SKM-1 (cell line): ENCODE data around the gene SYTL4.

Experiments used
- DNase-seq: peaks from one replicate; lab custom pipeline; 2025; ENCODE audit not compliant: unreplicated experiment; lab: John Stamatoyannopoulos, UW

SYTL4 gene

GRCh38 chrX:100695991-100696390 is 35.9 kb downstream of the SYTL4 start:
- no peak for DNase-seq

- DNase-seq = no peak
Observed at GRCh38 chrX:100695302-100695701, 36.6 kb downstream of the SYTL4 start.

GRCh38 chrX:100687546-100687945 is 44.4 kb downstream of the SYTL4 start:
- DNase-seq = no peak

GRCh38 chrX:100687128-100687527 is 44.8 kb downstream of the SYTL4 start:
- no peak for DNase-seq

GRCh38 chrX:100685997-100686305 is 46.0 kb downstream of the SYTL4 start:
- no peak for DNase-seq

- peak; percentile 21 for DNase-seq
Observed at GRCh38 chrX:100685284-100685996, 46.5 kb downstream of the SYTL4 start.

- DNase-seq = no peak
Observed at GRCh38 chrX:100682939-100683338, 49.0 kb downstream of the SYTL4 start.

- DNase-seq = no peak
Observed at GRCh38 chrX:100681599-100681998, 50.3 kb downstream of the SYTL4 start.

GRCh38 chrX:100680756-100681155 is 51.2 kb downstream of the SYTL4 start:
- DNase-seq = no peak

- DNase-seq = no peak
Observed at GRCh38 chrX:100677611-100678181, 54.2 kb downstream of the SYTL4 start.

GRCh38 chrX:100674705-100675104 is 57.2 kb downstream of the SYTL4 start:
- peak; percentile 26 for DNase-seq

GRCh38 chrX:100673397-100673953 is 58.4 kb downstream of the SYTL4 start:
- no peak for DNase-seq

GRCh38 chrX:100672966-100673365 is 59.0 kb downstream of the SYTL4 start:
- DNase-seq = no peak

GRCh38 chrX:100663642-100664041 is 68.3 kb downstream of the SYTL4 start:
- no peak for DNase-seq

- no peak for DNase-seq
Observed at GRCh38 chrX:100662796-100663195, 69.1 kb downstream of the SYTL4 start.

GRCh38 chrX:100662170-100662569 is 69.8 kb downstream of the SYTL4 start:
- DNase-seq = no peak

GRCh38 chrX:100659431-100660137 is 72.3 kb downstream of the SYTL4 start:
- no peak for DNase-seq

- DNase-seq = no peak
Observed at GRCh38 chrX:100658941-100659381, 73.0 kb downstream of the SYTL4 start.

- DNase-seq = no peak
Observed at GRCh38 chrX:100654261-100654660, 77.7 kb downstream of the SYTL4 start.

GRCh38 chrX:100652266-100652665 is 79.7 kb downstream of the SYTL4 start:
- no peak for DNase-seq

- no peak for DNase-seq
Observed at GRCh38 chrX:100650841-100651240, 81.1 kb downstream of the SYTL4 start.
